ENCODE results near the gene STK32B.

The STK32B gene

GRCh38 chr4:5357870-5358269, 306.6 kb downstream of the STK32B start:
- H3K27me3 ChIP-seq (ENCODE audit: control insufficient read depth, insufficient read depth, low read length, poor library complexity, severe bottlenecking), result no peaks in the 10 kb centered on the region
- no peaks in the 10 kb centered on the region for H3K36me3 ChIP-seq (ENCODE audit: control insufficient read depth, insufficient read depth, low read length)
- 86% methylated on average over 5 of the region's 5 CpGs for WGBS, 2 experiments
- H3K4me3 ChIP-seq (ENCODE audit: insufficient read depth, low read depth, low read length), result no peak overlapping the region
- H3K27ac ChIP-seq (ENCODE audit: insufficient read depth, low read depth, low read length, poor library complexity, severe bottlenecking), result no peak overlapping the region
- H3K9me3 ChIP-seq (ENCODE audit: control insufficient read depth, low read length), result no peaks in the 10 kb centered on the region
- H3K4me1 ChIP-seq (ENCODE audit: control insufficient read depth, insufficient read depth, low read length), result no peaks in the 10 kb centered on the region

GRCh38 chr4:5361968-5362367, 310.7 kb downstream of the STK32B start:
- Histone ChIP-seq H3K27me3 (ENCODE audit: control insufficient read depth, insufficient read depth, low read length, poor library complexity, severe bottlenecking) (no peaks in the 10 kb centered on the region), H3K4me3 (ENCODE audit: insufficient read depth, low read depth, low read length) (no peak overlapping the region), H3K4me1 (ENCODE audit: control insufficient read depth, insufficient read depth, low read length) (no peaks in the 10 kb centered on the region), H3K27ac (ENCODE audit: insufficient read depth, low read depth, low read length, poor library complexity, severe bottlenecking) (no peak overlapping the region), H3K36me3 (ENCODE audit: control insufficient read depth, insufficient read depth, low read length) (no peaks in the 10 kb centered on the region), H3K9me3 (ENCODE audit: control insufficient read depth, low read length) (no peaks in the 10 kb centered on the region)
- WGBS, 2 experiments, result 82 to 86% methylated on average over 4 of the region's 5 CpGs

GRCh38 chr4:5364406-5364805, 313.1 kb downstream of the STK32B start:
- Histone ChIP-seq H3K4me3 (ENCODE audit: insufficient read depth, low read depth, low read length) (no peak overlapping the region), H3K27me3 (ENCODE audit: control insufficient read depth, insufficient read depth, low read length, poor library complexity, severe bottlenecking) (no peaks in the 10 kb centered on the region), H3K9me3 (ENCODE audit: control insufficient read depth, low read length) (no peaks in the 10 kb centered on the region), H3K36me3 (ENCODE audit: control insufficient read depth, insufficient read depth, low read length) (no peaks in the 10 kb centered on the region), H3K4me1 (ENCODE audit: control insufficient read depth, insufficient read depth, low read length) (no peaks in the 10 kb centered on the region), H3K27ac (ENCODE audit: insufficient read depth, low read depth, low read length, poor library complexity, severe bottlenecking) (no peak overlapping the region)
- WGBS, 2 experiments, result 94 to 98% methylated on average over 3 of the region's 3 CpGs

GRCh38 chr4:5365071-5366008, 314.1 kb downstream of the STK32B start:
- no peaks in the 10 kb centered on the region for H3K4me1 ChIP-seq (ENCODE audit: control insufficient read depth, insufficient read depth, low read length)
- 67 to 70% methylated on average over 12 of the region's 12 CpGs for WGBS, 2 experiments
- H3K27ac ChIP-seq (ENCODE audit: insufficient read depth, low read depth, low read length, poor library complexity, severe bottlenecking), result no peak overlapping the region
- no peak overlapping the region for H3K4me3 ChIP-seq (ENCODE audit: insufficient read depth, low read depth, low read length)
- no peaks in the 10 kb centered on the region for H3K9me3 ChIP-seq (ENCODE audit: control insufficient read depth, low read length)
- H3K27me3 ChIP-seq (ENCODE audit: control insufficient read depth, insufficient read depth, low read length, poor library complexity, severe bottlenecking), result no peaks in the 10 kb centered on the region
- no peaks in the 10 kb centered on the region for H3K36me3 ChIP-seq (ENCODE audit: control insufficient read depth, insufficient read depth, low read length)

- no peak overlapping the region for H3K27ac ChIP-seq (ENCODE audit: insufficient read depth, low read depth, low read length, poor library complexity, severe bottlenecking)
- H3K36me3 ChIP-seq (ENCODE audit: control insufficient read depth, insufficient read depth, low read length), result no peaks in the 10 kb centered on the region
- H3K27me3 ChIP-seq (ENCODE audit: control insufficient read depth, insufficient read depth, low read length, poor library complexity, severe bottlenecking), result no peaks in the 10 kb centered on the region
- H3K4me1 ChIP-seq (ENCODE audit: control insufficient read depth, insufficient read depth, low read length), result no peaks in the 10 kb centered on the region
- no peaks in the 10 kb centered on the region for H3K9me3 ChIP-seq (ENCODE audit: control insufficient read depth, low read length)
- WGBS, 2 experiments, result 91 to 92% methylated on average over 3 of the region's 3 CpGs
- no peak overlapping the region for H3K4me3 ChIP-seq (ENCODE audit: insufficient read depth, low read depth, low read length)
Measured at GRCh38 chr4:5366009-5366386, 314.7 kb downstream of the STK32B start.

- Histone ChIP-seq H3K9me3 (ENCODE audit: control insufficient read depth, low read length) (no peaks in the 10 kb centered on the region), H3K27me3 (ENCODE audit: control insufficient read depth, insufficient read depth, low read length, poor library complexity, severe bottlenecking) (no peaks in the 10 kb centered on the region), H3K4me1 (ENCODE audit: control insufficient read depth, insufficient read depth, low read length) (no peaks in the 10 kb centered on the region), H3K36me3 (ENCODE audit: control insufficient read depth, insufficient read depth, low read length) (no peaks in the 10 kb centered on the region), H3K27ac (ENCODE audit: insufficient read depth, low read depth, low read length, poor library complexity, severe bottlenecking) (no peak overlapping the region), H3K4me3 (ENCODE audit: insufficient read depth, low read depth, low read length) (no peak overlapping the region)
- 92 to 94% methylated on average over 6 of the region's 6 CpGs for WGBS, 2 experiments
Measured at GRCh38 chr4:5366421-5366820, 315.1 kb downstream of the STK32B start.

- no peaks in the 10 kb centered on the region for H3K4me1 ChIP-seq (ENCODE audit: control insufficient read depth, insufficient read depth, low read length)
- no peaks in the 10 kb centered on the region for H3K27me3 ChIP-seq (ENCODE audit: control insufficient read depth, insufficient read depth, low read length, poor library complexity, severe bottlenecking)
- no peaks in the 10 kb centered on the region for H3K9me3 ChIP-seq (ENCODE audit: control insufficient read depth, low read length)
- WGBS, 2 experiments, result 81 to 100% methylated on average over 1 to 2 of the region's 3 CpGs
- no peak overlapping the region for H3K4me3 ChIP-seq (ENCODE audit: insufficient read depth, low read depth, low read length)
- H3K36me3 ChIP-seq (ENCODE audit: control insufficient read depth, insufficient read depth, low read length), result no peaks in the 10 kb centered on the region
- H3K27ac ChIP-seq (ENCODE audit: insufficient read depth, low read depth, low read length, poor library complexity, severe bottlenecking), result no peak overlapping the region
Measured at GRCh38 chr4:5368426-5368825, 317.1 kb downstream of the STK32B start.

GRCh38 chr4:5370286-5370685, 319.0 kb downstream of the STK32B start:
- Histone ChIP-seq H3K27ac (ENCODE audit: insufficient read depth, low read depth, low read length, poor library complexity, severe bottlenecking) (no peak overlapping the region), H3K27me3 (ENCODE audit: control insufficient read depth, insufficient read depth, low read length, poor library complexity, severe bottlenecking) (no peaks in the 10 kb centered on the region), H3K36me3 (ENCODE audit: control insufficient read depth, insufficient read depth, low read length) (no peaks in the 10 kb centered on the region), H3K4me3 (ENCODE audit: insufficient read depth, low read depth, low read length) (no peak overlapping the region), H3K4me1 (ENCODE audit: control insufficient read depth, insufficient read depth, low read length) (no peaks in the 10 kb centered on the region), H3K9me3 (ENCODE audit: control insufficient read depth, low read length) (no peaks in the 10 kb centered on the region)
- 87 to 90% methylated on average over 2 of the region's 2 CpGs for WGBS, 2 experiments

GRCh38 chr4:5371415-5372190, 320.3 kb downstream of the STK32B start:
- 93 to 94% methylated on average over 8 of the region's 8 CpGs for WGBS, 2 experiments
- Histone ChIP-seq H3K9me3 (ENCODE audit: control insufficient read depth, low read length) (no peaks in the 10 kb centered on the region), H3K27me3 (ENCODE audit: control insufficient read depth, insufficient read depth, low read length, poor library complexity, severe bottlenecking) (no peaks in the 10 kb centered on the region), H3K36me3 (ENCODE audit: control insufficient read depth, insufficient read depth, low read length) (no peaks in the 10 kb centered on the region), H3K27ac (ENCODE audit: insufficient read depth, low read depth, low read length, poor library complexity, severe bottlenecking) (no peak overlapping the region), H3K4me1 (ENCODE audit: control insufficient read depth, insufficient read depth, low read length) (no peaks in the 10 kb centered on the region), H3K4me3 (ENCODE audit: insufficient read depth, low read depth, low read length) (no peak overlapping the region)

GRCh38 chr4:5372198-5372597, 320.9 kb downstream of the STK32B start:
- Histone ChIP-seq H3K4me3 (ENCODE audit: insufficient read depth, low read depth, low read length) (no peak overlapping the region), H3K36me3 (ENCODE audit: control insufficient read depth, insufficient read depth, low read length) (no peaks in the 10 kb centered on the region), H3K27ac (ENCODE audit: insufficient read depth, low read depth, low read length, poor library complexity, severe bottlenecking) (no peak overlapping the region), H3K4me1 (ENCODE audit: control insufficient read depth, insufficient read depth, low read length) (no peaks in the 10 kb centered on the region), H3K9me3 (ENCODE audit: control insufficient read depth, low read length) (no peaks in the 10 kb centered on the region), H3K27me3 (ENCODE audit: control insufficient read depth, insufficient read depth, low read length, poor library complexity, severe bottlenecking) (no peaks in the 10 kb centered on the region)
- WGBS, 2 experiments, result 88 to 90% methylated on average over 6 of the region's 6 CpGs

Data from ectodermal cell (in vitro differentiated cells).